ENCODE data around the gene SEMA3E.

SEMA3E gene

DNA sequence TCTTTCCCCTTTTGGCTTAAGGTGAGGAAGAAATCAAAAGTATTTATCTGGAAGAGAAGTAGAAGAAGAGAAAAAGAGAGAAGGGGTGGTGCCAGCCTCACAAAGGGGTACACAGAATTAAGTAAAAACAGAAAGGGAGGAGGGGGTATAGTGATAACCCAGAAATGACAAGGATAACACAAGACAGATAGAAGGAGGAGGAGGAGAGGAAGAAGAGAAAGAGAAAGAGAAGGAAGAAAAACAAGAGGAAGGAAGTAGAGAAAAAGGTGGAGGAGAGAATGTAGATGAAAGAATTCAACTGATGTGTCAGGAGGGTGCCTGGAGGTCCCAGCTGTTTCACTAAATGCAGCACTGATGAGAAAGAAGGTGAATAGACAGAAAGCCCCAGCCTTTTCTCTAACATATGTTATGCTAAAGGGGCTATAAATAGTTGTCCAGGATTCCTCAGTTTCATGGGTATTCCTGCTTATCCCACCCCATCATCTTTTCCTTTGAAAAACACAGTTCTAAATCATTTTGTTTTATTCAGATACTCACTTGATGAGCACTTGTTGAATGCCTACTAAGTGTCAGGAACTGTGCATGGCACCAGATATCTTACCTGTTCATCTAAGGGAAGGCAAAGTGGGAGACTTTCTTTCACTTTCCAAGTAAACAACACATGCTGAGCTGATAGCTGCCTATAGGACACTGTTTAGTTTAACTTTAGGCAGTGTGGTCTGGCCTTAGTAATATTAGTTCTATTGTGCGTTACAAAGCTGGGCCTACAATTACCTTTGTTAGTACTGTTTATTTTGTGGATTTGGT, 8.0 kb downstream of the SEMA3E start:
- DNase-seq (ENCODE audit: low spot score): no peak

GRCh38 chr7:83640240-83640639, 8.7 kb downstream of the SEMA3E start:
- DNase-seq (ENCODE audit: low spot score): no peak

- DNase-seq (ENCODE audit: low spot score): no peak
Measured at GRCh38 chr7:83633516-83633915, 15.4 kb downstream of the SEMA3E start.

- no peak for DNase-seq (ENCODE audit: low spot score)
Measured at GRCh38 chr7:83629117-83629880, 19.6 kb downstream of the SEMA3E start.

GRCh38 chr7:83617858-83618257, 31.1 kb downstream of the SEMA3E start:
- DNase-seq (ENCODE audit: low spot score): no peak

- DNase-seq (ENCODE audit: low spot score): no peak
Measured at GRCh38 chr7:83614112-83614511, 34.8 kb downstream of the SEMA3E start.

DNA sequence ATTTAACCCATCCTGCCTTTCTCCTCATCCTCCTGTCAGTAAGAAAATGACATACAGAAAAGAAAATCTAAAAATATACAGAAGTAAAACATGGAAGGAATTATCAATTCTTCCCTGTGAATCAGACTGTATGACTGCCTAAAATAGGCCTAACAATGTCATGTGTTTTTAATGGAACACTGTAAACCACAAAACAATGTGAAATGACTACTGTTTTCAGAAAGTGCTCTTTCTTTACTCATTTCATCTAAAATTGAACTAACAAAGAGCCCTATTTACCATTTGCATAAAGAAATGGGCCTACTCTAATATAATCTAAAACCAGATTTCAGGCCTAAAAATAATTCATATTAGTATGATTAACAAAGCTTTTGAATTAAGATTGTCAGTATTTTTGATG, 35.7 kb downstream of the SEMA3E start:
- DNase-seq (ENCODE audit: low spot score): no peak

DNA sequence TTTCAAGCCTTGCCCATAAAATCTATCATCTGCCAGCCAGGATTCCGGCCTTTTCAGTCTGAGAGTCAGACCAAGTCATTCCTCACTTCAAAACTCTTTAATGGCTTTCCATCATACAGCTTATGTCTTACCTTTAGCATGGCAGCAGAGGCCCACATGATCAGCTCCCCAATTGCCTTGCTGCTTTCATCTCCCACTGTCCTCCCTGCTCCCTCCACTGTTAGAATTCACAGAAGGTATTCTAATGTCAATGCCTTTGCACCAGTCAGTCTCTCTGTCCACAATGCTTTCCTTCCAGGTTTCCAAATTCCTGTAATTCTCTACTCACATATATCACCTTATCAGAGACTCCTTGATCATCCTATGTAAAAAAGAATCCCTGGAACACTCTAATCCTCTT, 37.2 kb downstream of the SEMA3E start:
- no peak for DNase-seq (ENCODE audit: low spot score)

DNA sequence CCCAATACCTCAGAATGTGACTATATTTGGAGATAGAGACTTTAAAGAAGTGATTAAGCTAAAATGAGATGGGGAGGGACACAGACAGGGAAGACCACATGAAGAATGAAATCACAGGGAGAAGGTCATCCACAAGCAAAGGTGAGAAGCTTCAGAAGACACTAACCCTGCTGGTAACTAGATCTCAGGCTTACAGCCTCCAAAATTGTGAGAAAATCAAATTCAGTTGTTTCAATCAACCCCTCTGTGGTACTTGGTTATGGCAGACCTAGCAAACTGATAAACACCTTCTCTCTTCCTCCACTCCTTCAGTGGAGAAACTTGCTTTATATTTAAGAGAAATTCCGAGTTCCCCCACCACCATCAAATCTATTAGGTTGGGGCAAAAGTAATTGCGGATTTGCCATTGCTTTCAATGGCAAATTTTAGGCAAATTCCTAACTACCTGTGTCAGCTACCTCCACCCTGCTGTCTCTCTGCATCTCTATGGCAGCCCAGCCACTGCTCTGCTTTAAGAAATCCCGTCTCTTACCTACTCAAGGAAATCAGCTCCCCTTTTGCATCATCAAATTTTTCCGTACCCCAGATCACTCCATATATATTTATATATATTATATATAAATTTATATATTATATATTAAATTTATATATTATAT, 38.2 kb downstream of the SEMA3E start:
- DNase-seq (ENCODE audit: low spot score): no peak

- DNase-seq (ENCODE audit: low spot score): no peak
Measured at GRCh38 chr7:83608716-83609115, 40.2 kb downstream of the SEMA3E start.

DNA sequence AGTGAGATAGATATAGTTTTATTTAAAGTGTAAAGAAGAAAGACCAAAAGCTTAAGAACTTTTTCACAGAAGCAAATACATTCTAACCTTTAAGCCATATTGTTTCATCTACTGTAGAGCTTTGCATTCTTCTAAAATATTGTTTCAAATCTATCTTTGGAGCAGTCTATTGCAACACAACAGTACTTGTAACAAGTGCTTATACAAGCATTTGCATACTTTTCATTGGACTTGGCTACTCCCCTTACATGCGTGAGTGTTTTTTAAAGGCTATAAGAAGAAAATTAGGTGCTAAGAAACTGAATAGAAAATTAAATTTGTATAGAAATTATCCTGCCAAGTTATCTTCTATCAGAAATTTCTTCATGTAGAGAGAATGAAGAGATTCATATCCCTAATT, 45.3 kb downstream of the SEMA3E start:
- no peak for DNase-seq (ENCODE audit: low spot score)

DNA sequence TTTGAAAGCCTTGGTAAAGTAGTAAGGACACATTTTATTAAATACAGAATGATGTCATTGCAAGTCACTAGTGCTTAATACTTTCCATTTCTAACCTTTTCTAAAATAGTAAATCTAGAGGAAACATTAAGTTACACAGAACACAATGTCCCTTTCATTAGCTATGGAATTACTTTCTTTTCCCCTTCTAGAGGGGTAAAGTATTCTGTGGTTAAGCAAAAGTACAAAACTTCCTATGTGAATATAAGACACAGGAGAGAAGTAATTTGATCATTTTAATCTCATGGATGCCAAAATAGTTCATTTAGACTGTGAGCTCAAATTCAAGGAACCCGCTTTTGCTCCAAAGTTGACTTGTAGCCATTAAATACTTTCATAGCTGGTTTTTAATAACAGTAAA, 49.8 kb downstream of the SEMA3E start:
- DNase-seq (ENCODE audit: low spot score): no peak

DNA sequence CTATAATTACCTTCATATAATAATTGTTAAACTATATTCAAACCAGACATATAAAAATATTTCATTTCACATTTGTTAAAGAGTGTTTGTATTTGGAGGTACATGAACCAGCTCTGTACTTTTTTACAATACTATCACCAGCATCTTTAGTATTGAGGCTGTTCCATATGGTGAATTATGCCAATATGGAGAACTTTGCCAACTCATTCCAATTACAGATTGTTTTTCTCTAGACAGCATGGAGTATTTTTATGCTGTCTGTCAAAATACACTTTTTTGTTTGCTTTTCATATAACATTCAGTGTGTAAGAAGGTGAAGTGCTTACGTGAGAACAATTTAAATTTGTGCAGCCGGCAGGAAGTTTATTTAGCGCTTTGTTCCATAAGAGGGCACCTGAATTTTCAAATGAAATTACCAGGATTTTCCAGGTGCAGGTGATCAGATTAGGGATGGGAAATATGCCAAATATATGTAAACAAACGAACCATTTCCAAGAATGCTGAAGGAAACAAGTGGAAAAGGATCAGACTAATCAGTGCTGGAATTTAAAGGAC, 54.9 kb downstream of the SEMA3E start:
- no peak for DNase-seq (ENCODE audit: low spot score)

DNA sequence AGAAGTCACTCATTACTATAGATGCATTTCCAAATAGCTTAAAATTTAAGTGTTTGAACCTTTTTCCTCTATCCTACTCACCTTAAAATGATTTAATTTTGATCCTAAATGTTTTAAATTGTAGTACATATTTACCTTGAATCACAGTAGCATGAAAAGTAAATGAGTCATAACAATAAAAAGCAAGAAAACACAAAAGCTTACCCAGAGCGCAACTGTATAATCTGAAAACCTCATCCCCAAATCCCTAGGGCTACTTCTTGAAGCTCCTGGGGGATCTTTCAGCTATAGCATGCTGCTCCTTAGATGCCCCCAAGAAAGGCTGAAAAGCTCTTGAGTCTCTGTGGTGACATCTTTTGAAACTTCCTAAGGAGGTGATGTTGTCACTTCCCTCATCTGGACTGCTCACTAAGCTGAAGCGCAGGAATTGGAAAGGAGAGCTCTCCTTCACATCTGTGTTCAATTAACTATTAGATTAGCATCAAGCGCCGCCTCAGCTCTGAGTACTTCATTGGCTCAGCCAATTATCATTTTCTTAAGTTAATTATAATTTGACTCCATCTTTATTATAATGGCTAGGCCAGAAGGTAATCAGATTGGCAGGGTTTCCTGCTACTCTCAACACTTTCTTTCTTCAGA, 60.2 kb downstream of the SEMA3E start:
- peak; percentile 29 for DNase-seq (ENCODE audit: low spot score)

GRCh38 chr7:83586281-83586680, 62.7 kb downstream of the SEMA3E start:
- DNase-seq (ENCODE audit: low spot score): no peak

DNA sequence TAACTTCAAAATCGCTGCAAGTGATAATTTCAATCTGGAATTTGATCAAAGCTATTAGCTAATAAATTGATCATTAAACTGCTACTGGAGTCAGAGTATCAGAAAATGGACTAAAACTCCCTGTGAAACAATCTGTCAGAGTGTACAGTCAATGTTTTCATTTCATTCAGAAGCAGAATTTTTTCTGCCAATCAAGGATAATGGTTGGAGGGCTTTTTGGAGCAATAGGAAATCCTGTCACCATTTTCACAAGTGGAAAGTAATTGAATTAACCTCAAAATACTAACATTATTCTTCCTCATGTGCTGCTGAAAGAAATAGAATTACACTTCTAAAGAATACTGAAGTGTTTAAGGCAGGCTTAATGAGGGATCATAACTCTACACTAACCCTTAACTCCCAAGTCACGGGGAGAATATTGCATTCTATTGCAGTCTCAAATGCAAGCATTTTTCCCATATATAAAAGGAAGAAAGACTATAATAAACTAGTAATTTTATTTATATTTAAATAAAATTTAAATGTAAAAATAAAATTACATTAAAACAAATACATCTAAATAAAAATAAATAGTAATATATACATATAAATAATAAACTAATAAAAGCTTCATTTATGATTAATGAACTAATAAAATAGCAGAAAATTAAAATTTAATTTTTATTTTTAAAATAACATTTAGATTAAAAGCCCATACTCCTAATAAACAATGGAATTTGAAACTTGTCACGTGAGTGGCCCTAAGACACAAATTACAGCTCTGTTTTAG, 67.1 kb downstream of the SEMA3E start:
- no peak for DNase-seq (ENCODE audit: low spot score)

GRCh38 chr7:83579740-83580139, 69.2 kb downstream of the SEMA3E start:
- no peak for DNase-seq (ENCODE audit: low spot score)

- no peak for DNase-seq (ENCODE audit: low spot score)
Measured at GRCh38 chr7:83575436-83575835, 73.5 kb downstream of the SEMA3E start.

DNA sequence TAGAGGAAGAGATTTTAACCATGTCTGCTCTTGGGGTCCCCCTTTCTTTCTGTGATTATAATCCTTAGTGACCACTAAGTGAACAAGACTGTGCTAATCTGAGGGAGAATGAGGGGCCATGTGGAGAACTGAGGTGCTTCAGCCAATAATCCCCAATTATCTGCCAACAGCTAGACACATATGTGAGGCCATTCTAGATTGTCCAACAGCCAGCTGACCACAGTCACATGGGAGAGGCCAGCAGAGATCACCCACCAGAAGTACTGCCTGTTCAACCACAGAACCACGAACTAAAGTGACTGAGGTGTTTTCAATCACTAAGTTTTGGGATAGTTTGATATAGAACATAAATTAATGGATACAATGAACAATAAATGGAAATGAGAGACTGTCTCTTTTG, 74.3 kb downstream of the SEMA3E start:
- no peak for DNase-seq (ENCODE audit: low spot score)

DNA sequence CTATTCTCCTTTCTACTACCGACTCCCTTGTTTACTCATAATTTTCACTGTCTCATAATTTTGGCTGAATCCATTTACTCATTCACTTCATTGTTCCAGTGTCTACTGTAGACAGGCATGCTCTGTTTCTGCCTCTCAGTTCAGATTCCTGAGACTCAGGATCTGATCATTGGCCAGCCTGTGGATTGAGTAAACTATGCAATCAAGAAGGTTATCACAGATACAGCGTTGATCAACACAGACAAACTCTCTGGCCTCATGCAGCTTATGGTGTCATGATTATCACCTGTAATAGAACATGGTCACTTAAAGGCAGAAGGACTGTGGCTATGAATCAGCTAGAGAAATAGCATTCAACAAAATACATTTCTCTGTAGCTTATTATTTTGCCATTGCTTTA, 86.0 kb downstream of the SEMA3E start:
- DNase-seq (ENCODE audit: low spot score): no peak

GRCh38 chr7:83562289-83562688, 86.7 kb downstream of the SEMA3E start:
- no peak for DNase-seq (ENCODE audit: low spot score)

Measured in D341Med (cell line).